Stimulated activated CD8-positive, alpha-beta memory T cell treated with anti-CD3 and anti-CD28 coated beads, Interleukin-12 subunit alpha, Interleukin-12 subunit beta, amount 100 ng/mL, for 24 hours (primary cell): ENCODE data around the gene ADIRF.
"Not testable (repeated sequence)": the region's sequence is repeated elsewhere in the genome, so short reads cannot be mapped to it uniquely, and the experiment has no call there.

Source experiments
- DNase-seq: peaks from one replicate; pipeline ENCODE4 v3.0.0-alpha.2; 2020; ENCODE audit errors: extremely low read depth

The ADIRF gene

GRCh38 chr10:86946213-86947155 is 21.8 kb upstream of the ADIRF start:
- DNase-seq = no peak

- DNase-seq = not testable (repeated sequence)
These were observed 20.5 kb upstream of the ADIRF start for GRCh38 chr10:86947806-86948205.

GRCh38 chr10:86950349-86950748 is 17.9 kb upstream of the ADIRF start:
- DNase-seq = no peak

GRCh38 chr10:86951184-86951761 is 17.0 kb upstream of the ADIRF start:
- DNase-seq = no peak

- DNase-seq = no peak
These were observed 16.2 kb upstream of the ADIRF start for GRCh38 chr10:86952106-86952505.

GRCh38 chr10:86952697-86953096 is 15.6 kb upstream of the ADIRF start:
- not testable (repeated sequence) for DNase-seq

GRCh38 chr10:86953747-86954680 is 14.3 kb upstream of the ADIRF start:
- DNase-seq = no peak

- no peak for DNase-seq
These were observed 13.4 kb upstream of the ADIRF start for GRCh38 chr10:86954681-86955500.

- DNase-seq = no peak
These were observed 12.6 kb upstream of the ADIRF start for GRCh38 chr10:86955501-86956194.

- no peak for DNase-seq
These were observed 12.0 kb upstream of the ADIRF start for GRCh38 chr10:86956195-86956847.

- no peak for DNase-seq
These were observed 11.3 kb upstream of the ADIRF start for GRCh38 chr10:86956848-86957448.

GRCh38 chr10:86957471-86958115 is 10.7 kb upstream of the ADIRF start, which contains the start of gene MMRN2:
Gene MMRN2 (minus strand): TSS chr10:86957615. CDS start chr10:86957541, 74 bp downstream.
- DNase-seq = no peak

- no peak for DNase-seq
These were observed 10.0 kb upstream of the ADIRF start, which contains the start of gene SNCG for GRCh38 chr10:86958116-86958900. Gene SNCG (plus strand): TSS chr10:86958599. CDS start chr10:86958698, 99 bp downstream.

GRCh38 chr10:86958901-86959736 is 9.2 kb upstream of the ADIRF start:
- no peak for DNase-seq

GRCh38 chr10:86959737-86960002 is 8.6 kb upstream of the ADIRF start:
- DNase-seq = no peak

GRCh38 chr10:86960003-86960862 is 8.0 kb upstream of the ADIRF start:
- DNase-seq = no peak
